Measurements from ENCODE around the gene TSPAN4.

TSPAN4 gene

GRCh38 chr11:832529-833113 lies 10.0 kb upstream of the TSPAN4 start, which contains the start of gene CD151:
CD151 (plus strand) TSS chr11:832952; CDS start chr11:836070, 3,118 bp downstream.
- Mint-ChIP-seq H3K36me3 (ENCODE audit: low read depth) (no peaks in the 10 kb centered on the region), H3K4me1 (peaks cover 30% of the 10 kb centered on the region)

GRCh38 chr11:833114-833791 lies 9.4 kb upstream of the TSPAN4 start:
- Mint-ChIP-seq H3K4me3 (peak overlapping the region; percentile 84 to 87 (median 85)), H3K36me3 (ENCODE audit: low read depth) (no peaks in the 10 kb centered on the region), H3K4me1 (peaks cover 24% of the 10 kb centered on the region), H3K9me3 (no peaks in the 10 kb centered on the region), H3K27ac (peak overlapping the region; percentile 25 to 69 (median 63)), H3K27me3 (ENCODE audit: low read depth) (peaks cover 24% of the 10 kb centered on the region)
- TF ChIP-seq, protein P1, sequence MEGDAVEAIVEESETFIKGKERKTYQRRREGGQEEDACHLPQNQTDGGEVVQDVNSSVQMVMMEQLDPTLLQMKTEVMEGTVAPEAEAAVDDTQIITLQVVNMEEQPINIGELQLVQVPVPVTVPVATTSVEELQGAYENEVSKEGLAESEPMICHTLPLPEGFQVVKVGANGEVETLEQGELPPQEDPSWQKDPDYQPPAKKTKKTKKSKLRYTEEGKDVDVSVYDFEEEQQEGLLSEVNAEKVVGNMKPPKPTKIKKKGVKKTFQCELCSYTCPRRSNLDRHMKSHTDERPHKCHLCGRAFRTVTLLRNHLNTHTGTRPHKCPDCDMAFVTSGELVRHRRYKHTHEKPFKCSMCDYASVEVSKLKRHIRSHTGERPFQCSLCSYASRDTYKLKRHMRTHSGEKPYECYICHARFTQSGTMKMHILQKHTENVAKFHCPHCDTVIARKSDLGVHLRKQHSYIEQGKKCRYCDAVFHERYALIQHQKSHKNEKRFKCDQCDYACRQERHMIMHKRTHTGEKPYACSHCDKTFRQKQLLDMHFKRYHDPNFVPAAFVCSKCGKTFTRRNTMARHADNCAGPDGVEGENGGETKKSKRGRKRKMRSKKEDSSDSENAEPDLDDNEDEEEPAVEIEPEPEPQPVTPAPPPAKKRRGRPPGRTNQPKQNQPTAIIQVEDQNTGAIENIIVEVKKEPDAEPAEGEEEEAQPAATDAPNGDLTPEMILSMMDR (IDR thresholded peaks at IDR 0.05; ENCODE audit: unreplicated experiment in 3 of 3) = no peak

More at GRCh38 chr11:832529-833113, 10.0 kb upstream of the TSPAN4 start, which contains the start of gene CD151:
- Mint-ChIP-seq H3K27me3 (ENCODE audit: low read depth) (peaks cover 30% of the 10 kb centered on the region), H3K27ac (peak within 1 kb of the TSS; percentile 25 to 69 (median 63)), H3K9me3 (no peaks in the 10 kb centered on the region), H3K4me3 (peak within 1 kb of the TSS; percentile 85 to 87 (median 85))
- TF ChIP-seq, protein P1 (IDR thresholded peaks at IDR 0.05; ENCODE audit: unreplicated experiment in 3 of 3) = no peak

- Mint-ChIP-seq H3K36me3 (ENCODE audit: low read depth) (peaks cover 5% of the 10 kb centered on the region), H3K9me3 (no peaks in the 10 kb centered on the region), H3K4me1 (peaks cover 22% of the 10 kb centered on the region), H3K27me3 (ENCODE audit: low read depth) (peaks cover 18% of the 10 kb centered on the region), H3K4me3 (peak overlapping the region; percentile 84 to 87 (median 85)), H3K27ac (peak overlapping the region; percentile 25 to 69 (median 63))
- TF ChIP-seq, protein P1 (IDR thresholded peaks at IDR 0.05; ENCODE audit: unreplicated experiment in 3 of 3) = no peak
Observed at GRCh38 chr11:833849-834311, 8.8 kb upstream of the TSPAN4 start.

DNA sequence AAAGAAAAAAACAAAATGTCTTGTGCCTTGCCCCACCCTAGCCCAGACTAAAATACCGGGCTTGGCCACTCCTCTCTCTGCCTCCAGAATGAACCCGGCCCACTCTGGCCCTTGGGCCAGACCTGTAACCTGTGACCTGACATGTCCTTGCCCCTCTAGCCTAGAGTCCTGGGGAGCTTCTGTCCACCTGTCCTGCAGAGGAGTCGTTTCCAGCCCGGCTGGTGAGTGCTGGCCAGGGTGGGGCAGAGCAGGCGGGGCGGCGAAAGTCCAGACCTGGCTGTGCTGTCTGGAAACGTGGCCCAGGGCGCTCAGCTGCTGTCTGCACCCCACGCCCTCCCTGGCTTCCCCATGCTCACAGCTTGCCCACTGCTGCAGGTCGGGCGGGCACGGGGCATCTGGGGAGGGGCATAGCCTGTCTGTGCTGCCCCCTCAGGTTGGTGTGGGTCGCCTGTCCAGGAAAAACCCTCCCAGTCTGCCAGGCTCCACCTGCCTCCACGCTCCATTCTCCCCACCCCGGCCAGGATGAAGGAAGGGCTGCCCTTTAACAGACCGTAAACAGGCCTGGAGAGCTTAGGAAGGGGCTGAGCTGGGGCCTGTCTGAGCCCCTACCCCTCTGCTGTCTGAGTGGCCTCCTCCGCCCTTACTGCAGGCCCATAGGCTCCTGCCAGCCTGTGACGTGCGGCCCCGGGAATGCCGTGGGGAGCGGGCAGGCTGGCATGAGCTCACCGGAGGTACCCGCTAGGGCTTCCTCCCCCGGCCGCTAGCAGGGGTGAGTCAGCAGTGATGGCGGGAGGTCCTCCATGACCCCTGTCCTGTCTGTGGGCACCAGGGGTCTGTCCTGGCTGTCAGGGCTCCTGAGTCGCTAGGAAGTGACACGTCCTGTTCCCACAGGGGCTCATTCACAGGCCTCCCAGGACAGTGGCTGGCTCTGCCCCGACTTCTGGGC lies 8.0 kb upstream of the TSPAN4 start:
- H3K27ac Mint-ChIP-seq = peak overlapping the region in 2 of 3 experiments; percentile 63 to 69
- TF ChIP-seq, protein P1 (IDR thresholded peaks at IDR 0.05; ENCODE audit: unreplicated experiment in 3 of 3) = no peak
- no peaks in the 10 kb centered on the region for H3K9me3 Mint-ChIP-seq
- peaks cover 6% of the 10 kb centered on the region for H3K36me3 Mint-ChIP-seq (ENCODE audit: low read depth)
- peaks cover 11% of the 10 kb centered on the region for H3K27me3 Mint-ChIP-seq (ENCODE audit: low read depth)
- peaks cover 16% of the 10 kb centered on the region for H3K4me1 Mint-ChIP-seq
- H3K4me3 Mint-ChIP-seq = peak overlapping the region; percentile 84 to 87 (median 85)

GRCh38 chr11:836274-836673 lies 6.4 kb upstream of the TSPAN4 start:
- TF ChIP-seq, protein P1 (IDR thresholded peaks at IDR 0.05; ENCODE audit: unreplicated experiment in 3 of 3) = no peak
- H3K4me1 Mint-ChIP-seq = peaks cover 24% of the 10 kb centered on the region
- H3K9me3 Mint-ChIP-seq = no peaks in the 10 kb centered on the region
- peaks cover 7% of the 10 kb centered on the region for H3K27me3 Mint-ChIP-seq (ENCODE audit: low read depth)
- no peak overlapping the region for H3K4me3 Mint-ChIP-seq
- H3K36me3 Mint-ChIP-seq (ENCODE audit: low read depth) = peaks cover 12% of the 10 kb centered on the region
- H3K27ac Mint-ChIP-seq = no peak overlapping the region

All from nephron (organoid).